K562 (cell line): ENCODE results near the gene GPR153. TPM values are rescaled to one million over a fixed set of nuclear protein-coding genes. Genes with fewer than 3 reads are reported as not detected.

ENCODE experiments used
- CBFA2T3 ChIP-seq: fragments of 450-650 bp; IDR thresholded peaks from 2 replicates; pipeline ENCODE4 v1.6.1; 2017
- HSF4 ChIP-seq: fragments of 250-450 bp; sonication (Bioruptor Pico); IDR thresholded peaks from 2 replicates; pipeline ENCODE4 v2.1.2; 2022; ENCODE audit warnings: mild to moderate bottlenecking, moderate library complexity, borderline replicate concordance
- L3MBTL2 ChIP-seq: fragments of 450-650 bp; IDR thresholded peaks from 2 replicates; pipeline ENCODE4 v1.6.1; 2016; ENCODE audit warnings: mild to moderate bottlenecking, moderate library complexity
- MAZ ChIP-seq, 2 experiments: fragments of 450-650 bp in 1 of 2; sonication (generic) in 1 of 2; formaldehyde crosslinking; IDR thresholded peaks in 1 of 2; conservative IDR thresholded peaks in 1 of 2; 2 replicates each; pipeline versions ENCODE4 v1.4.0 to v1.5.0; 2020; ENCODE audit warnings: mild to moderate bottlenecking in 1 of 2, missing genetic modification reagents in 1 of 2
- MCM5 ChIP-seq: fragments of 450-650 bp; IDR thresholded peaks from 2 replicates; pipeline ENCODE4 v1.6.1; 2016; ENCODE audit warnings: low read depth
- MTA3 ChIP-seq: fragments of 450-650 bp; formaldehyde crosslinking; IDR thresholded peaks from 2 replicates; pipeline ENCODE4 v1.6.1; 2017; ENCODE audit warnings: mild to moderate bottlenecking, borderline replicate concordance
- NCOA2 ChIP-seq, 2 experiments: fragments of 450-650 bp; IDR thresholded peaks; 2 replicates each; pipeline ENCODE4 v1.6.1; 2018; ENCODE audit warnings: mild to moderate bottlenecking in 2 of 2, moderate library complexity in 1 of 2; ENCODE audit not compliant: partially characterized antibody in 2 of 2
- NR1H2 ChIP-seq: sonication (generic); formaldehyde crosslinking; IDR thresholded peaks from 2 replicates; pipeline ENCODE4 v1.4.0; 2020; ENCODE audit warnings: mild to moderate bottlenecking, missing genetic modification reagents
- POLR2AphosphoS5 ChIP-seq: IDR thresholded peaks from 2 replicates; pipeline ENCODE4 v1.6.1; 2011; ENCODE audit warnings: mild to moderate bottlenecking, low read depth, low read length, moderate library complexity; ENCODE audit not compliant: control insufficient read depth, insufficient read depth
- ZNF140 ChIP-seq: fragments of 250-450 bp; sonication (Bioruptor Pico); IDR thresholded peaks from 2 replicates; pipeline ENCODE4 v1.8.0; 2021; ENCODE audit warnings: moderate library complexity, mild to moderate bottlenecking, inconsistent platforms
- polyA plus RNA-seq, 8 experiments: library from polyadenylated mRNA; depleted of rRNA in 4 of 8; stranded (reverse) in 5 of 8; unstranded in 3 of 8; fragments of >200 nt; fragmentation: Nextera tagmentation in 2 of 8; fragmentation: Illumina TruSeq in 1 of 8; extraction: Ambion mirVana in 2 of 8; extraction: Trizol in 1 of 8; gene quantifications; 2 replicates each; pipeline versions ENCODE4 v1.2.1 to v1.2.3, GENCODE V29; 2011 to 2014; ENCODE audit warnings: inconsistent platforms in 1 of 8, missing spikeins in 1 of 8
- total RNA-seq, 7 experiments: library from RNA; depleted of rRNA in 6 of 7; stranded (reverse); fragments of >200 nt in 6 of 7; fragmentation: Illumina TruSeq in 2 of 7; extraction: Trizol in 2 of 7; gene quantifications; 2 replicates each; pipeline versions ENCODE4 v1.2.1 to v1.2.3, GENCODE V29; 2011 to 2021; ENCODE audit warnings: low replicate concordance in 1 of 7
- TF ChIP-seq, protein P1 (sequence below): fragments of 250-450 bp; sonication (Bioruptor Pico); IDR thresholded peaks from 2 replicates; pipeline ENCODE4 v1.4.0; 2020; ENCODE audit warnings: mild to moderate bottlenecking, moderate library complexity
- TF ChIP-seq, protein P2 (sequence below): sonication (generic); formaldehyde crosslinking; IDR thresholded peaks from 2 replicates; pipeline ENCODE4 v1.8.0; 2022; ENCODE audit warnings: mild to moderate bottlenecking, missing genetic modification reagents
- TF ChIP-seq, protein P3 (sequence below), 2 experiments: fragments of 450-650 bp; formaldehyde crosslinking in 1 of 2; IDR thresholded peaks; 2 replicates each; pipeline versions ENCODE4 v1.4.0 to v1.6.1; 2014 to 2020; ENCODE audit warnings: mild to moderate bottlenecking in 2 of 2, borderline replicate concordance in 1 of 2, low read depth in 1 of 2

Gene GPR153
- total and polyA plus RNA-seq, 9 of the 15 experiments (the other 6 are each of a cell fraction or from before 2014, with no cell fraction given) = 0.01 to 1.5 (median 0.51) TPM

DNA sequence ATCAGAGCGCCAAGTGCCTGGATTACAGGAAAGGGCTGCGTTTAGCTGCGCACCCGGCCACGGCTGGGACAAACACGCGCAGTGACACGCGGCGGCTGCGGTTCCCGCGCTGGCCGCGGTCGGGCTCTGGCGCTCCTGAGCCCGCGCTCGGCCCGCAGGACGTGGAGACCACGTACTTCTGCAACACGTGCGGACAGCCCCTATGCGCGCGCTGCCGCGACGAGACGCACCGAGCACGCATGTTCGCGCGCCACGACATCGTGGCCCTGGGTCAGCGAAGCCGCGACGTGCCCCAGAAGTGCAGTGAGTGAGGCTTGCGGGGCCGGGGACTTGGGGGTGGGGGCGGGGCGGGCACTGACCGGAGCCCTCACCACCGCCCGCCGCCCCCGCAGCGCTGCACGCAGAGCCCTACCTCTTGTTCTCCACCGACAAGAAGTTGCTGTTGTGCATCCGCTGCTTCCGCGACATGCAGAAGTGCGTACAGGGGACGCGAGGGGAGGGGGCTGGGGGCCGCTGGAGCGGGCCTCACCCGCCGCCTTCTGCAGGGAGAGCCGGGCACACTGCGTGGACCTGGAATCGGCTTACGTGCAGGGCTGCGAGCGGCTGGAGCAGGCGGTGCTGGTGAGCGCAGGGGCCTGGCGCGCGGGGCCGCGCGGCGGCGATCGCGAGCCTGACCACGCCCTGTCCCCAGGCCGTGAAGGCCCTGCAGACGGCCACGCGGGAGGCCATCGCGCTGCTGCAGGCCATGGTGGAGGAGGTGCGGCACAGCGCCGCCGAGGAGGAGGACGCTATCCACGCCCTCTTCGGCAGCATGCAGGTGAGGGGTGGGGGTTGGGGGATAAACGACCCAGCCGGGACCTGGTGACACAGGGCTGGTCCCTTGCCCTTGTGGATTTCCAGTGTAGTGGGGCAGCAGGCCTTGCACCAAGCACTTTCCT, 51.9 kb downstream of the GPR153 start (continued):
- TF ChIP-seq MAZ (CRISPR knock-in tag; conservative IDR thresholded peaks at IDR 0.05 in 1 of 2, IDR thresholded peaks at IDR 0.05 in 1 of 2) (no peak), MTA3 (no peak), L3MBTL2 (peak; percentile 79), CBFA2T3 (no peak), ZNF140 (CRISPR knock-in tag) (no peak), MCM5 (no peak), HSF4 (CRISPR knock-in tag) (no peak), POLR2AphosphoS5 (no peak), NR1H2 (no peak), NCOA2 (IDR thresholded peaks at IDR 0.05; ENCODE audit: partially characterized antibody in 2 of 2) (no peak)
- TF ChIP-seq, protein P1, sequence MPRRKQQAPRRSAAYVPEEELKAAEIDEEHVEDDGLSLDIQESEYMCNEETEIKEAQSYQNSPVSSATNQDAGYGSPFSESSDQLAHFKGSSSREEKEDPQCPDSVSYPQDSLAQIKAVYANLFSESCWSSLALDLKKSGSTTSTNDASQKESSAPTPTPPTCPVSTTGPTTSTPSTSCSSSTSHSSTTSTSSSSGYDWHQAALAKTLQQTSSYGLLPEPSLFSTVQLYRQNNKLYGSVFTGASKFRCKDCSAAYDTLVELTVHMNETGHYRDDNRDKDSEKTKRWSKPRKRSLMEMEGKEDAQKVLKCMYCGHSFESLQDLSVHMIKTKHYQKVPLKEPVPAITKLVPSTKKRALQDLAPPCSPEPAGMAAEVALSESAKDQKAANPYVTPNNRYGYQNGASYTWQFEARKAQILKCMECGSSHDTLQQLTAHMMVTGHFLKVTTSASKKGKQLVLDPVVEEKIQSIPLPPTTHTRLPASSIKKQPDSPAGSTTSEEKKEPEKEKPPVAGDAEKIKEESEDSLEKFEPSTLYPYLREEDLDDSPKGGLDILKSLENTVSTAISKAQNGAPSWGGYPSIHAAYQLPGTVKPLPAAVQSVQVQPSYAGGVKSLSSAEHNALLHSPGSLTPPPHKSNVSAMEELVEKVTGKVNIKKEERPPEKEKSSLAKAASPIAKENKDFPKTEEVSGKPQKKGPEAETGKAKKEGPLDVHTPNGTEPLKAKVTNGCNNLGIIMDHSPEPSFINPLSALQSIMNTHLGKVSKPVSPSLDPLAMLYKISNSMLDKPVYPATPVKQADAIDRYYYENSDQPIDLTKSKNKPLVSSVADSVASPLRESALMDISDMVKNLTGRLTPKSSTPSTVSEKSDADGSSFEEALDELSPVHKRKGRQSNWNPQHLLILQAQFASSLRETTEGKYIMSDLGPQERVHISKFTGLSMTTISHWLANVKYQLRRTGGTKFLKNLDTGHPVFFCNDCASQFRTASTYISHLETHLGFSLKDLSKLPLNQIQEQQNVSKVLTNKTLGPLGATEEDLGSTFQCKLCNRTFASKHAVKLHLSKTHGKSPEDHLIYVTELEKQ (CRISPR knock-in tag) = no peak
- TF ChIP-seq, protein P2, sequence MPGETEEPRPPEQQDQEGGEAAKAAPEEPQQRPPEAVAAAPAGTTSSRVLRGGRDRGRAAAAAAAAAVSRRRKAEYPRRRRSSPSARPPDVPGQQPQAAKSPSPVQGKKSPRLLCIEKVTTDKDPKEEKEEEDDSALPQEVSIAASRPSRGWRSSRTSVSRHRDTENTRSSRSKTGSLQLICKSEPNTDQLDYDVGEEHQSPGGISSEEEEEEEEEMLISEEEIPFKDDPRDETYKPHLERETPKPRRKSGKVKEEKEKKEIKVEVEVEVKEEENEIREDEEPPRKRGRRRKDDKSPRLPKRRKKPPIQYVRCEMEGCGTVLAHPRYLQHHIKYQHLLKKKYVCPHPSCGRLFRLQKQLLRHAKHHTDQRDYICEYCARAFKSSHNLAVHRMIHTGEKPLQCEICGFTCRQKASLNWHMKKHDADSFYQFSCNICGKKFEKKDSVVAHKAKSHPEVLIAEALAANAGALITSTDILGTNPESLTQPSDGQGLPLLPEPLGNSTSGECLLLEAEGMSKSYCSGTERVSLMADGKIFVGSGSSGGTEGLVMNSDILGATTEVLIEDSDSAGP = peak; percentile 71; the same call in 1 of the 2 replicates
- TF ChIP-seq, protein P3, sequence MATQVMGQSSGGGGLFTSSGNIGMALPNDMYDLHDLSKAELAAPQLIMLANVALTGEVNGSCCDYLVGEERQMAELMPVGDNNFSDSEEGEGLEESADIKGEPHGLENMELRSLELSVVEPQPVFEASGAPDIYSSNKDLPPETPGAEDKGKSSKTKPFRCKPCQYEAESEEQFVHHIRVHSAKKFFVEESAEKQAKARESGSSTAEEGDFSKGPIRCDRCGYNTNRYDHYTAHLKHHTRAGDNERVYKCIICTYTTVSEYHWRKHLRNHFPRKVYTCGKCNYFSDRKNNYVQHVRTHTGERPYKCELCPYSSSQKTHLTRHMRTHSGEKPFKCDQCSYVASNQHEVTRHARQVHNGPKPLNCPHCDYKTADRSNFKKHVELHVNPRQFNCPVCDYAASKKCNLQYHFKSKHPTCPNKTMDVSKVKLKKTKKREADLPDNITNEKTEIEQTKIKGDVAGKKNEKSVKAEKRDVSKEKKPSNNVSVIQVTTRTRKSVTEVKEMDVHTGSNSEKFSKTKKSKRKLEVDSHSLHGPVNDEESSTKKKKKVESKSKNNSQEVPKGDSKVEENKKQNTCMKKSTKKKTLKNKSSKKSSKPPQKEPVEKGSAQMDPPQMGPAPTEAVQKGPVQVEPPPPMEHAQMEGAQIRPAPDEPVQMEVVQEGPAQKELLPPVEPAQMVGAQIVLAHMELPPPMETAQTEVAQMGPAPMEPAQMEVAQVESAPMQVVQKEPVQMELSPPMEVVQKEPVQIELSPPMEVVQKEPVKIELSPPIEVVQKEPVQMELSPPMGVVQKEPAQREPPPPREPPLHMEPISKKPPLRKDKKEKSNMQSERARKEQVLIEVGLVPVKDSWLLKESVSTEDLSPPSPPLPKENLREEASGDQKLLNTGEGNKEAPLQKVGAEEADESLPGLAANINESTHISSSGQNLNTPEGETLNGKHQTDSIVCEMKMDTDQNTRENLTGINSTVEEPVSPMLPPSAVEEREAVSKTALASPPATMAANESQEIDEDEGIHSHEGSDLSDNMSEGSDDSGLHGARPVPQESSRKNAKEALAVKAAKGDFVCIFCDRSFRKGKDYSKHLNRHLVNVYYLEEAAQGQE (IDR thresholded peaks at IDR 0.05; ENCODE audit: borderline replicate concordance) = peak; percentile 18; the same call in 1 of the 2 replicates
- TF ChIP-seq, protein P3 (CRISPR knock-in tag; IDR thresholded peaks at IDR 0.05; ENCODE audit: low read depth) = no peak
